ENCODE data around the gene FOXO1. TPM values are rescaled to one million over a fixed set of nuclear protein-coding genes. Genes with fewer than 3 reads are reported as not detected.

Gene FOXO1
- polyA plus RNA-seq, 1 experiment = 5.3 TPM

DNA sequence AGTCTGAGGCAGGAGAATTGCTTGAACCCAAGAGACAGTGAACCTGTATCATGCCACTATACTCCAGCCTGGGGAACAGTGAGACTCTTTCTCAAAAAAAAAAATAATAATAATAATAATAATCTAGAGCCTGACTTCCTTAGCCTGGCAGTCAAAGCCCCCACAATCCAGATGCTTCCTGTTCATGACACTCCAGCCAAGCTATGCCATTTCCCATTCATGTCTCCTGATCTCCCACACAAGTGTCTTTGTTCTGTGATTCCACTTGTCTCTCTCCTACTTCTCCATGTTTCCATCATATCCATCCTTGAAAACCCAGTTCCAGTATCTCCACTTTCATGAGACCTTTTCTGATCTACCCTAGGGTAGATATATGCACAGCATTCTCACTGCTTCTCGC, 150.7 kb downstream of the FOXO1 start:
- TF ChIP-seq, protein P1, sequence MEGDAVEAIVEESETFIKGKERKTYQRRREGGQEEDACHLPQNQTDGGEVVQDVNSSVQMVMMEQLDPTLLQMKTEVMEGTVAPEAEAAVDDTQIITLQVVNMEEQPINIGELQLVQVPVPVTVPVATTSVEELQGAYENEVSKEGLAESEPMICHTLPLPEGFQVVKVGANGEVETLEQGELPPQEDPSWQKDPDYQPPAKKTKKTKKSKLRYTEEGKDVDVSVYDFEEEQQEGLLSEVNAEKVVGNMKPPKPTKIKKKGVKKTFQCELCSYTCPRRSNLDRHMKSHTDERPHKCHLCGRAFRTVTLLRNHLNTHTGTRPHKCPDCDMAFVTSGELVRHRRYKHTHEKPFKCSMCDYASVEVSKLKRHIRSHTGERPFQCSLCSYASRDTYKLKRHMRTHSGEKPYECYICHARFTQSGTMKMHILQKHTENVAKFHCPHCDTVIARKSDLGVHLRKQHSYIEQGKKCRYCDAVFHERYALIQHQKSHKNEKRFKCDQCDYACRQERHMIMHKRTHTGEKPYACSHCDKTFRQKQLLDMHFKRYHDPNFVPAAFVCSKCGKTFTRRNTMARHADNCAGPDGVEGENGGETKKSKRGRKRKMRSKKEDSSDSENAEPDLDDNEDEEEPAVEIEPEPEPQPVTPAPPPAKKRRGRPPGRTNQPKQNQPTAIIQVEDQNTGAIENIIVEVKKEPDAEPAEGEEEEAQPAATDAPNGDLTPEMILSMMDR (IDR thresholded peaks at IDR 0.05; ENCODE audit: insufficient read depth, low read depth, low read length) = no peak
- no peak for DNase-seq (ENCODE audit: low read depth)
- Histone ChIP-seq H3K36me3 (ENCODE audit: control insufficient read depth, insufficient read depth, low read length) (no peaks in the 10 kb centered on the region), H3K27me3 (ENCODE audit: control insufficient read depth, insufficient read depth, low read length) (no peaks in the 10 kb centered on the region), H3K4me3 (ENCODE audit: low read depth, low read length) (no peak overlapping the region)
- POLR2A ChIA-PET = no interaction called here
- CTCF ChIA-PET = interaction anchor here (1.1 kb wide), 1 partner anchor 260 kb away, joined by 3 read pairs; no protein-coding TSS in a partner anchor

DNA sequence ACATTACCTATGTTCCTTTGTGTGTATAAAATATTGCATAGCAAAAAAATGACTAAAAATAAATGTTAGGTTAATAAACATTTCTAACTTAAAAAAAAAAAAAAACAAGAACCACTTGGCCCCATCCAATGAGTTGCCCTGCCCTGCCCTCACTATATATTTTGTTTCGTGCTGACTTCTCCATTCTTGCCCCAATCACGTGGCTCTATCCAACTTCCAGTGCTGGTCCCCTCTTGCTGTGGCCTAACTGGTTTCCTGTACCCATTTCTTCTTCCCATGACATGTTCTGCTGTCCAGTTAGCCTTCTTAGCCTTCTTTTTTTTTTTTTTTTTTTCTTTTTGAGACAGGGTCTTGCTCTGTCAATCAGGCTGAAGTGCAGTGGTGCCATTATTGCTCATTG, 151.6 kb downstream of the FOXO1 start:
- Histone ChIP-seq H3K36me3 (ENCODE audit: control insufficient read depth, insufficient read depth, low read length) (no peaks in the 10 kb centered on the region), H3K27me3 (ENCODE audit: control insufficient read depth, insufficient read depth, low read length) (no peaks in the 10 kb centered on the region), H3K4me3 (ENCODE audit: low read depth, low read length) (no peak overlapping the region)
- no peak for DNase-seq (ENCODE audit: low read depth)
- ChIA-PET CTCF (interaction anchor here (1.1 to 1.3 kb wide), 2 partner anchors 18 to 259 kb away, joined by 3 to 4 read pairs; no protein-coding TSS in a partner anchor), POLR2A (no interaction called here)
- TF ChIP-seq, protein P1 (IDR thresholded peaks at IDR 0.05; ENCODE audit: insufficient read depth, low read depth, low read length) = no peak

DNA sequence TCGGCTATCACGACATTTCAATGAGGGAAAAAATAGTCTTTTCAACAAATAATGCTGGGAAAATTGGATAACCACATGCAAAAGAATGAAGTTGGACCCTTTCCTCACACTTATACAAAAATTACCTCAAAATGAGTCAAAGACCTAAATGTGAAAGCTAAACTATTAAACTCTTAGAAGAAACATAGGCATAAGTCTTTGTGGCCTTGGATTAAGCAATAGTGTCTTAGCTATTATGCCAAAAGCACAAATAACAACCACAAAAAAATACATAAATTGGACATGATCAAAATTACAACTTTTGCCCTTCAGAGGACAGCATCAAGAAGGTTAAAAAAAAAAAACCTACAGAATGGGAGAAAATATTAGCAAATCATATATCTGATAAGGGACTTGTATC, 156.6 kb downstream of the FOXO1 start:
- no peaks in the 10 kb centered on the region for H3K36me3 ChIP-seq (ENCODE audit: control insufficient read depth, insufficient read depth, low read length)
- no peaks in the 10 kb centered on the region for H3K27me3 ChIP-seq (ENCODE audit: control insufficient read depth, insufficient read depth, low read length)
- H3K4me3 ChIP-seq (ENCODE audit: low read depth, low read length) = no peak overlapping the region
- CTCF ChIA-PET = no interaction called here
- POLR2A ChIA-PET = no interaction called here
- DNase-seq (ENCODE audit: low read depth) = no peak
- TF ChIP-seq, protein P1 (IDR thresholded peaks at IDR 0.05; ENCODE audit: insufficient read depth, low read depth, low read length) = no peak

DNA sequence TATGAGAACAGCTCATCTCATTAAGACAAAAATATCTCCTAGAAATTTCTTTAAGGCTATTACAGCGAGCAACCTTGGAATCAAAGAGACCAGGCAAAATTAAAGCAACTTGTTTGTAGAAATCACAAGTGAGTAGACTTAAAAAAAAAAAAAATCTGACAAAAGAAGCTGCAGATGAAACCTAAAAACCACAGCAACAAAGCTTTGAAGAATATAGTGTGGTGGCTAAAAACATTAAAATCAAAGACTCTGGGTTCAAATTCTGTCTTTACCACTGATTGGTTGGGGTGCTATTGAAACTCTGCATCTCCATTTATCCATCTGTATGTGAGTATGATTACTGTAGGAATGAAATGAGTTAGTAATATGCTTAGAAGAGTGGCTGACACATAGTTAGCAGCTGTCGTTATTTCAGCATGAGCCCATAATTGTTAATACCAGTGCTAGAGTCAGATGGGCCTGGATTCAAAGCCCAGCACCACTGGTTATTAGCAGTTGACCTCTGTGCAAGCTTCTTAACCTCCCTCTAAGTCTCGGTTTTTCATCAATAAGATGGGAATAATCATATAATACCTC, 157.6 kb downstream of the FOXO1 start:
- H3K27me3 ChIP-seq (ENCODE audit: control insufficient read depth, insufficient read depth, low read length) = no peaks in the 10 kb centered on the region
- H3K4me3 ChIP-seq (ENCODE audit: low read depth, low read length) = no peak overlapping the region
- TF ChIP-seq, protein P1 (IDR thresholded peaks at IDR 0.05; ENCODE audit: insufficient read depth, low read depth, low read length) = no peak
- H3K36me3 ChIP-seq (ENCODE audit: control insufficient read depth, insufficient read depth, low read length) = no peaks in the 10 kb centered on the region
- no peak for DNase-seq (ENCODE audit: low read depth)
- CTCF ChIA-PET = interaction anchor here (1.1 to 1.5 kb wide), 2 partner anchors 28 to 30 kb away, joined by 3 to 4 read pairs; no protein-coding TSS in a partner anchor
- POLR2A ChIA-PET = no interaction called here

DNA sequence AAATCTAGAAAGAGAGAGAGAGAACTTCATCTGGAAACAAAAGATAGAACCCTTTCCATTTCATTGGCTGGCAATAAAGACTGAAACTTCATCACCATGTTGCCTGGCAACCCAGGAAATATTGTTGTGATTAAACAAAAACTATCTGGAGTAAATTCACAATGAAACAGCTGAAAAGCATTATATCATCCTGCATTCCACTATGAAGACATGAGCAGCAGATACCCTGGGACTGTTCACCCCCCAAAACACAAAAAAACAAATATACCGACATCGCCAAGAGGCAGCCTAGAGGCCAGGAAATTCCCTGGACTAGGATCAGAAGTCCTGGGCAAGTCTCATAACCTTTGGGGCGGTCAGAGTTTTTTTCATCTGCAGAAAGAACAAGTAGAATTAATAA, 158.3 kb downstream of the FOXO1 start:
- ChIA-PET CTCF (interaction anchor here (1.1 to 1.5 kb wide), 2 partner anchors 27 to 31 kb away, joined by 3 to 4 read pairs; no protein-coding TSS in a partner anchor), POLR2A (no interaction called here)
- Histone ChIP-seq H3K4me3 (ENCODE audit: low read depth, low read length) (no peak overlapping the region), H3K36me3 (ENCODE audit: control insufficient read depth, insufficient read depth, low read length) (no peaks in the 10 kb centered on the region), H3K27me3 (ENCODE audit: control insufficient read depth, insufficient read depth, low read length) (no peaks in the 10 kb centered on the region)
- TF ChIP-seq, protein P1 (IDR thresholded peaks at IDR 0.05; ENCODE audit: insufficient read depth, low read depth, low read length) = no peak
- DNase-seq (ENCODE audit: low read depth) = peak; percentile 72

Data from BJ (cell line).